ENCODE measurements around the gene UNC5A. TPM values are rescaled to one million over a fixed set of nuclear protein-coding genes. Genes with fewer than 3 reads are reported as not detected.
A peak's percentile ranks its signal among the peaks of the same experiment; 100 is the strongest.

The UNC5A gene
- total RNA-seq, 2 experiments from 2014 or later, result not detected

DNA sequence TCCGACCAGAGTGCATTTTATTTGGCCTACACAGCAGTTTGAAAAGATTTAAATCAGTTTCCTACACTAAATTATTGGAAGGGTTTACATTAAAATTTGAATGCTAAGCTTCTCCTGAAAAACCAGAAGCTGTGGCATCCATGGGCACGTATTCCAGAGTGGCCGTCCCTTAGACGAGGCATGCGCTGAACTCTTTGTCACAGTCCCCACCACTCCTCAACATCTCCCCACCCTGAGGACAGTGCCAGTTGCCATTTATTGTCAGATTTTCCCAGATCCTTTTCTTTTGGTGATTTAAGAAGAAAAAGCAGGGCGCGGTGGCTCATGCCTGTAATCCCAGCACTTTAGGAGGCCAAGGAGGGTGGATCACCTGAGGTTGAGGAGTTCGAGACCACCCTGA, 39.9 kb upstream of the UNC5A start:
- Histone ChIP-seq H3K4me1 (ENCODE audit: insufficient read depth, low read length) (no peaks in the 10 kb centered on the region), H3K36me3 (ENCODE audit: insufficient read depth, low read length) (no peaks in the 10 kb centered on the region), H3K27me3 (ENCODE audit: control insufficient read depth in 1 of 2, insufficient read depth in 2 of 2, low read length in 2 of 2) (peaks cover 15 to 37% of the 10 kb centered on the region in 2 experiments), H3K27ac (ENCODE audit: low read depth in 1 of 2, low read length in 2 of 2) (no peak overlapping the region), H3K4me3 (ENCODE audit: low read length) (no peak overlapping the region), H3K9me3 (ENCODE audit: control insufficient read depth in 1 of 2, insufficient read depth in 1 of 2, low read length in 2 of 2) (peaks cover 10 to 11% of the 10 kb centered on the region in 2 experiments)
- no peak for DNase-seq
- no peaks in the 10 kb centered on the region for H3K36me3 Mint-ChIP-seq (ENCODE audit: low read depth)
- ChIA-PET CTCF (no interaction called here), POLR2A (no interaction called here)
- H3K27me3 Mint-ChIP-seq, result peaks cover 52% of the 10 kb centered on the region
- H3K27ac Mint-ChIP-seq, result no peak overlapping the region
- H3K9me3 Mint-ChIP-seq, result no peaks in the 10 kb centered on the region
- no peak for ATAC-seq (ENCODE audit: poor library complexity)
- TF ChIP-seq, protein P1, sequence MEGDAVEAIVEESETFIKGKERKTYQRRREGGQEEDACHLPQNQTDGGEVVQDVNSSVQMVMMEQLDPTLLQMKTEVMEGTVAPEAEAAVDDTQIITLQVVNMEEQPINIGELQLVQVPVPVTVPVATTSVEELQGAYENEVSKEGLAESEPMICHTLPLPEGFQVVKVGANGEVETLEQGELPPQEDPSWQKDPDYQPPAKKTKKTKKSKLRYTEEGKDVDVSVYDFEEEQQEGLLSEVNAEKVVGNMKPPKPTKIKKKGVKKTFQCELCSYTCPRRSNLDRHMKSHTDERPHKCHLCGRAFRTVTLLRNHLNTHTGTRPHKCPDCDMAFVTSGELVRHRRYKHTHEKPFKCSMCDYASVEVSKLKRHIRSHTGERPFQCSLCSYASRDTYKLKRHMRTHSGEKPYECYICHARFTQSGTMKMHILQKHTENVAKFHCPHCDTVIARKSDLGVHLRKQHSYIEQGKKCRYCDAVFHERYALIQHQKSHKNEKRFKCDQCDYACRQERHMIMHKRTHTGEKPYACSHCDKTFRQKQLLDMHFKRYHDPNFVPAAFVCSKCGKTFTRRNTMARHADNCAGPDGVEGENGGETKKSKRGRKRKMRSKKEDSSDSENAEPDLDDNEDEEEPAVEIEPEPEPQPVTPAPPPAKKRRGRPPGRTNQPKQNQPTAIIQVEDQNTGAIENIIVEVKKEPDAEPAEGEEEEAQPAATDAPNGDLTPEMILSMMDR (IDR thresholded peaks at IDR 0.05), result no peak
- intact Hi-C loops (cut with DNase I, micrococcal nuclease), result no loop called here
- no peak overlapping the region for H3K4me3 Mint-ChIP-seq
- H3K4me1 Mint-ChIP-seq (ENCODE audit: low read depth), result no peaks in the 10 kb centered on the region

DNA sequence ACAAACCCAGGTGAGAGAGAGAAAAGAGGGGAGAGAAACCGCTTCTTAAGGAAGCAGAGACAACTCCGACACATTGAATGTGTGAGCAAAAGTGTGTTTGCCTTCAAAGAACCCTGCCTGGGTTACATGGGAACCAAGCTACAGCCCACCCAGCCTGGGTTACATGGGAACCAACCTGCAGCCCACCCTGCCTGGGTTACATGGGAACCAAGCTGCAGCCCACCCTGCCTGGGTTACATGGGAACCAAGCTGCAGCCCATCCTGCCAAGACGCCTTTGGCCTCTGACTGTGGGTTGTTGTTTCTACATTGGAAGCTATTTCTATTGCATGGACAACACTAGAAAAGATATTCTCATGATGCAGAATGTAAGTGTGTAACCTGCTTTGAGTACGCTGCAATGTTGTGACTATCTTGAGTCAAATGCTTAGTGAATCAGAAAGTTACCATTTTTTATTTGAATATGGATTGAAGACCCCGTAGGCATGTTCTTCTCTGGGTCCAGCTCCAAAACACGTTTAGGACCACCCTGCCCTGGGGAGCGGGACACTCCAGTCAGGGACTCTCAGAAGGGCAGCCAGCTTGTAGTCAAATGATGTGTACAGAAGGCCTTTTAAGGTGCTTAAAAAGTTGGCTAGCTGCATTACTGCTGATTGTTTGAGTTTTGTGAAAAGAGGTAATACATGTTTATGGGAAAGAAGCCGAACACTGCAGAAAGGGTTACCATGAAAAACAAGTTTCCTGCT, 39.1 kb upstream of the UNC5A start:
- no peaks in the 10 kb centered on the region for H3K36me3 Mint-ChIP-seq (ENCODE audit: low read depth)
- no peaks in the 10 kb centered on the region for H3K4me1 Mint-ChIP-seq (ENCODE audit: low read depth)
- DNase-seq (peak in 1 of 14 experiments; percentile 8), ATAC-seq (ENCODE audit: poor library complexity) (no peak)
- Histone ChIP-seq H3K36me3 (ENCODE audit: insufficient read depth, low read length) (no peaks in the 10 kb centered on the region), H3K27ac (ENCODE audit: low read depth in 1 of 2, low read length in 2 of 2) (no peak overlapping the region), H3K9me3 (ENCODE audit: control insufficient read depth in 1 of 2, insufficient read depth in 1 of 2, low read length in 2 of 2) (peaks cover 2 to 11% of the 10 kb centered on the region in 2 experiments), H3K4me1 (ENCODE audit: insufficient read depth, low read length) (no peaks in the 10 kb centered on the region), H3K4me3 (ENCODE audit: low read length) (no peak overlapping the region), H3K27me3 (ENCODE audit: control insufficient read depth in 1 of 2, insufficient read depth in 2 of 2, low read length in 2 of 2) (peaks cover 14 to 39% of the 10 kb centered on the region in 2 experiments)
- ChIA-PET CTCF (no interaction called here), POLR2A (no interaction called here)
- H3K9me3 Mint-ChIP-seq, result no peaks in the 10 kb centered on the region
- no peak overlapping the region for H3K4me3 Mint-ChIP-seq
- H3K27ac Mint-ChIP-seq, result no peak overlapping the region
- peaks cover 54% of the 10 kb centered on the region for H3K27me3 Mint-ChIP-seq
- intact Hi-C loops (cut with DNase I, micrococcal nuclease), result no loop called here
- TF ChIP-seq, protein P1 (IDR thresholded peaks at IDR 0.05), result no peak

DNA sequence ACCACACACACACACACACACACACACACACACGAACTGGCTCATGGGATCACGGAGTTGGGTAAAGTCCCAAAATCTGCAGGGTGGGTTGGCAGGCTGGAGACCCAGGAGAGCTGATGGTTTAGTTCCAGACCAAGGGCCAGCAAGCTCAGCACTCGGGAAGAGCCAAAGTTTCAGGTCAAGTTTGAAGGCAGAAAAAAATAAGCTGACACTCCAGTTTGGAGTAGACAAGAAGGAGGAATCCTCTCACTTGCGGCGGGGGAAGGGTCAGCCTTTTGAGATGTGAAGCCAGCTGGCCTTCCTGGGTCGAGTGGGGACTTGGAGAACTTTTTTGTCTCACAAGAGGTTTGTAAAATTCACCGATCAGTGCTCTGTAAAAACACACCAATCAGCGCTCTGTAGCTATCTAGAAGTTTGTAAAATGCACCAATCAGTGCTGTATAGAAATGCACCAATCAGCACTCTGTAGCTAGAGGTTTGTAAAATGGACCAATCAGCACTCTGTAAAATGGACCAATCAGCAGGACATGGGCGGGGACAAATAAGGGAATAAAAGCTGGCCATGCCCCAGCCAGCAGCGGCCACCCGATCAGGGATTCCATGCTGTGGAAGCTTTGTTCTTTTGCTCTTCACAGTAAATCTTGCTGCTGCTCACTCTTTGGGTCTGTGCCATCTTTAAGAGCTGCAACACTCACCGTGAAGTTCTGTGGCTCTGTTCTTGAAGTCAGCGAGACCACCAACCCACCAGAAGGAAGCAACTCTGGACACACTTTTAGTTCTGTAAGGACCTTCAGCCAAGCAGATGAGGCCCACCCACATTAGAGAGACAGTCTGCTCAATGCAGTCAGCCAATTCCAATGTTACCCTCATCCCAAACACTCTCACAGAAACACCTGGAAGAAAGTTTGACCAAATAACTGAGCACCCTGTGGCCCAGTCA, 37.8 kb upstream of the UNC5A start:
- Histone ChIP-seq H3K36me3 (ENCODE audit: insufficient read depth, low read length) (no peaks in the 10 kb centered on the region), H3K27ac (ENCODE audit: low read depth in 1 of 2, low read length in 2 of 2) (no peak overlapping the region), H3K4me3 (ENCODE audit: low read length) (no peak overlapping the region), H3K27me3 (ENCODE audit: control insufficient read depth in 1 of 2, insufficient read depth in 2 of 2, low read length in 2 of 2) (peaks cover 14 to 37% of the 10 kb centered on the region in 2 experiments), H3K9me3 (ENCODE audit: control insufficient read depth in 1 of 2, insufficient read depth in 1 of 2, low read length in 2 of 2) (peaks cover 0 to 6% of the 10 kb centered on the region in 2 experiments), H3K4me1 (ENCODE audit: insufficient read depth, low read length) (no peaks in the 10 kb centered on the region)
- peaks cover 60% of the 10 kb centered on the region for H3K27me3 Mint-ChIP-seq
- H3K9me3 Mint-ChIP-seq, result no peaks in the 10 kb centered on the region
- CTCF ChIA-PET, result no interaction called here
- intact Hi-C loops (cut with DNase I, micrococcal nuclease), result no loop called here
- H3K27ac Mint-ChIP-seq, result no peak overlapping the region
- no peak overlapping the region for H3K4me3 Mint-ChIP-seq
- H3K4me1 Mint-ChIP-seq (ENCODE audit: low read depth), result no peaks in the 10 kb centered on the region
- ATAC-seq (ENCODE audit: poor library complexity) (no peak), DNase-seq (peak in 1 of 14 experiments; percentile 14)
- TF ChIP-seq, protein P1 (IDR thresholded peaks at IDR 0.05), result no peak
- H3K36me3 Mint-ChIP-seq (ENCODE audit: low read depth), result no peaks in the 10 kb centered on the region
- POLR2A ChIA-PET, result no interaction called here

Measured in CD4-positive, alpha-beta T cell (primary cell).